Astrocyte of the spinal cord (primary cell): ENCODE results near the gene OSGEP.
A peak's percentile ranks its signal among the peaks of the same experiment; 100 is the strongest.

ENCODE experiments used
- DNase-seq: peaks from one replicate; pipeline ENCODE4 v3.0.0; 2011; ENCODE audit warnings: low read depth, low spot score
- H3K4me3 ChIP-seq: 2 replicates; pipeline ENCODE4 v1.5.1; 2011; ENCODE audit warnings: low read depth, mild to moderate bottlenecking, low read length, moderate library complexity
- CTCF ChIP-seq: IDR thresholded peaks from 2 replicates; pipeline ENCODE4 v1.5.1; 2012; ENCODE audit warnings: low read depth, mild to moderate bottlenecking, low read length, inconsistent platforms
- in situ Hi-C: cut with HindIII; loops from 2 replicates; pipeline ENCODE4 v1.10.0; 2017; ENCODE audit warnings: low sequenced_read_pairs

Gene OSGEP

GRCh38 chr14:20434701-20435581 is 19.7 kb downstream of the OSGEP start:
- in situ Hi-C loops = no loop called here
- DNase-seq = peak; percentile 15
- TF ChIP-seq CTCF = no peak
- H3K4me3 ChIP-seq = peak overlapping the region; percentile 6

GRCh38 chr14:20429801-20430669 is 24.6 kb downstream of the OSGEP start:
- H3K4me3 ChIP-seq = no peak overlapping the region
- no peak for DNase-seq
- TF ChIP-seq CTCF = no peak
- in situ Hi-C loops = no loop called here

- in situ Hi-C loops = no loop called here
- no peak for DNase-seq
- TF ChIP-seq CTCF = no peak
- H3K4me3 ChIP-seq = no peak overlapping the region
Measured at GRCh38 chr14:20428802-20429201, 25.8 kb downstream of the OSGEP start.

GRCh38 chr14:20428010-20428365 is 26.6 kb downstream of the OSGEP start:
- in situ Hi-C loops = no loop called here
- H3K4me3 ChIP-seq = no peak overlapping the region
- TF ChIP-seq CTCF = no peak
- DNase-seq = no peak

- in situ Hi-C loops = no loop called here
- DNase-seq = peak; percentile 66
- no peak overlapping the region for H3K4me3 ChIP-seq
- TF ChIP-seq CTCF = no peak
Measured at GRCh38 chr14:20427231-20428009, 27.2 kb downstream of the OSGEP start.

- DNase-seq = no peak
- no peak overlapping the region for H3K4me3 ChIP-seq
- in situ Hi-C loops = no loop called here
- no peak for TF ChIP-seq CTCF
Measured at GRCh38 chr14:20424851-20425250, 29.8 kb downstream of the OSGEP start.
